ENCODE results near the gene POC1A. TPM values are rescaled to one million over a fixed set of nuclear protein-coding genes. Genes with fewer than 3 reads are reported as not detected.
"Not testable (repeated sequence)": the region's sequence is repeated elsewhere in the genome, so short reads cannot be mapped to it uniquely, and the experiment has no call there.

The POC1A gene
- total RNA-seq, 1 donor from 2014 or later = 2.4 TPM

GRCh38 chr3:52178537-52178936 is 24.3 kb upstream of the POC1A start:
- no peaks in the 10 kb centered on the region for H3K27me3 Mint-ChIP-seq

GRCh38 chr3:52178126-52178525 is 23.9 kb upstream of the POC1A start:
- POLR2A ChIA-PET = interaction anchor here (0.7 kb wide), 1 partner anchor 195 kb away, joined by 6 read pairs; no protein-coding TSS in a partner anchor
- ATAC-seq (ENCODE audit: low read depth); H3K9me3 Mint-ChIP-seq; DNase-seq; H3K36me3 Mint-ChIP-seq (ENCODE audit: low read depth); H3K27ac Mint-ChIP-seq; H3K27me3 Mint-ChIP-seq; intact Hi-C loops (cut with micrococcal nuclease); CTCF ChIA-PET; H3K4me3 Mint-ChIP-seq; H3K4me1 Mint-ChIP-seq: not testable (repeated sequence)

More at GRCh38 chr3:52178537-52178936, 24.3 kb upstream of the POC1A start:
- ChIA-PET POLR2A (interaction anchor here (0.7 kb wide), 1 partner anchor 196 kb away, joined by 6 read pairs; no protein-coding TSS in a partner anchor), CTCF (no interaction called here)
- DNase-seq = no peak
- ATAC-seq (ENCODE audit: low read depth) = no peak
- intact Hi-C loops (cut with micrococcal nuclease) = no loop called here
- H3K4me3 Mint-ChIP-seq = no peak overlapping the region
- no peak for TF ChIP-seq CTCF (IDR thresholded peaks at IDR 0.05)
- H3K27ac Mint-ChIP-seq = no peak overlapping the region
- no peaks in the 10 kb centered on the region for H3K36me3 Mint-ChIP-seq (ENCODE audit: low read depth)
- H3K9me3 Mint-ChIP-seq = no peaks in the 10 kb centered on the region
- peaks cover 4% of the 10 kb centered on the region for H3K4me1 Mint-ChIP-seq

GRCh38 chr3:52177701-52178042 is 23.4 kb upstream of the POC1A start:
- DNase-seq = no peak
- no peak for TF ChIP-seq CTCF (IDR thresholded peaks at IDR 0.05)
- Mint-ChIP-seq H3K4me1 (peaks cover 4% of the 10 kb centered on the region), H3K4me3 (no peak overlapping the region), H3K27ac (no peak overlapping the region), H3K27me3 (no peaks in the 10 kb centered on the region), H3K36me3 (ENCODE audit: low read depth) (no peaks in the 10 kb centered on the region), H3K9me3 (no peaks in the 10 kb centered on the region)
- intact Hi-C loops (cut with micrococcal nuclease) = no loop called here
- no peak for ATAC-seq (ENCODE audit: low read depth)
- POLR2A ChIA-PET = no interaction called here
- CTCF ChIA-PET = no interaction called here

- no peaks in the 10 kb centered on the region for H3K27me3 Mint-ChIP-seq
- H3K4me1 Mint-ChIP-seq = peaks cover 4% of the 10 kb centered on the region
- no peaks in the 10 kb centered on the region for H3K36me3 Mint-ChIP-seq (ENCODE audit: low read depth)
- CTCF ChIA-PET = no interaction called here
- DNase-seq (no peak), ATAC-seq (ENCODE audit: low read depth) (no peak)
- POLR2A ChIA-PET = no interaction called here
- intact Hi-C loops (cut with micrococcal nuclease) = no loop called here
- H3K27ac Mint-ChIP-seq = no peak overlapping the region
- H3K4me3 Mint-ChIP-seq = no peak overlapping the region
- no peaks in the 10 kb centered on the region for H3K9me3 Mint-ChIP-seq
- no peak for TF ChIP-seq CTCF (IDR thresholded peaks at IDR 0.05)
Measured at GRCh38 chr3:52176951-52177700, 22.9 kb upstream of the POC1A start.

GRCh38 chr3:52176180-52176752 is 22.0 kb upstream of the POC1A start:
- no peak for TF ChIP-seq CTCF (IDR thresholded peaks at IDR 0.05)
- ATAC-seq (ENCODE audit: low read depth) (no peak), DNase-seq (no peak)
- H3K27ac Mint-ChIP-seq = no peak overlapping the region
- intact Hi-C loops (cut with micrococcal nuclease) = no loop called here
- peaks cover 4% of the 10 kb centered on the region for H3K4me1 Mint-ChIP-seq
- no peaks in the 10 kb centered on the region for H3K27me3 Mint-ChIP-seq
- no peaks in the 10 kb centered on the region for H3K9me3 Mint-ChIP-seq
- no peak overlapping the region for H3K4me3 Mint-ChIP-seq
- H3K36me3 Mint-ChIP-seq (ENCODE audit: low read depth) = no peaks in the 10 kb centered on the region
- POLR2A ChIA-PET = no interaction called here
- CTCF ChIA-PET = no interaction called here

All from activated B cell treated with CpG ODN at 0.5 μM for 24 hours (primary cell).